NCI-H526 treated with DMSO at 0.1 percent for 48 hours (cell line): ENCODE data around the gene CHAMP1.

Experiments
- DNase-seq: peaks from one replicate; lab custom pipeline; 2025; lab: John Stamatoyannopoulos, UW

CHAMP1 gene

GRCh38 chr13:114314074-114314912 lies at the start of gene CHAMP1:
Gene CHAMP1 (plus strand): TSS chr13:114314503. CDS start chr13:114323843, 9,340 bp downstream.
- DNase-seq: peak; percentile 96

- DNase-seq: no peak
Measured at GRCh38 chr13:114264886-114265611, 49.3 kb upstream of the CHAMP1 start.

GRCh38 chr13:114266241-114266640 lies 48.1 kb upstream of the CHAMP1 start:
- DNase-seq: no peak

GRCh38 chr13:114268344-114269280 lies 45.7 kb upstream of the CHAMP1 start:
- peak; percentile 23 for DNase-seq

GRCh38 chr13:114269281-114269770 lies 45.0 kb upstream of the CHAMP1 start:
- no peak for DNase-seq

- DNase-seq: no peak
Measured at GRCh38 chr13:114272977-114273376, 41.3 kb upstream of the CHAMP1 start.

GRCh38 chr13:114275304-114275703 lies 39.0 kb upstream of the CHAMP1 start:
- no peak for DNase-seq

GRCh38 chr13:114279146-114279545 lies 35.2 kb upstream of the CHAMP1 start:
- no peak for DNase-seq

GRCh38 chr13:114279758-114280355 lies 34.4 kb upstream of the CHAMP1 start:
- no peak for DNase-seq

- DNase-seq: peak; percentile 83
Measured at GRCh38 chr13:114281351-114282040, 32.8 kb upstream of the CHAMP1 start, which contains the start of gene UPF3A. Gene UPF3A (plus strand): TSS chr13:114281601. CDS start chr13:114281640, 39 bp downstream.

GRCh38 chr13:114282041-114282670 lies 32.1 kb upstream of the CHAMP1 start:
- DNase-seq: peak; percentile 86

GRCh38 chr13:114283576-114283975 lies 30.7 kb upstream of the CHAMP1 start:
- no peak for DNase-seq

- DNase-seq: no peak
Measured at GRCh38 chr13:114284680-114285079, 29.6 kb upstream of the CHAMP1 start.

GRCh38 chr13:114285166-114285808 lies 29.0 kb upstream of the CHAMP1 start:
- DNase-seq: no peak

- DNase-seq: no peak
Measured at GRCh38 chr13:114286808-114287207, 27.5 kb upstream of the CHAMP1 start.

- DNase-seq: no peak
Measured at GRCh38 chr13:114288157-114288591, 26.1 kb upstream of the CHAMP1 start.

- no peak for DNase-seq
Measured at GRCh38 chr13:114296448-114296847, 17.9 kb upstream of the CHAMP1 start.

- no peak for DNase-seq
Measured at GRCh38 chr13:114296902-114297301, 17.4 kb upstream of the CHAMP1 start.

- DNase-seq: no peak
Measured at GRCh38 chr13:114298866-114299265, 15.4 kb upstream of the CHAMP1 start.
